ENCODE data around the gene MTX1.

MTX1 gene

GRCh38 chr1:155263067-155263466, 54.6 kb downstream of the MTX1 start:
- no peak for DNase-seq
